WTC11 (cell line): ENCODE data around the gene SOS2.

Source experiments
- AFF4 ChIP-seq: sonication (generic); formaldehyde crosslinking; IDR thresholded peaks from 2 replicates; pipeline ENCODE4 v1.8.1; 2023; ENCODE audit warnings: mild to moderate bottlenecking, missing genetic modification reagents, borderline replicate concordance
- ETV6 ChIP-seq: sonication (generic); formaldehyde crosslinking; IDR thresholded peaks from 2 replicates; pipeline ENCODE4 v1.8.1; 2022; ENCODE audit warnings: mild to moderate bottlenecking, missing genetic modification reagents
- NR2C2 ChIP-seq: sonication (generic); formaldehyde crosslinking; IDR thresholded peaks from 2 replicates; pipeline ENCODE4 v1.8.0; 2022; ENCODE audit warnings: mild to moderate bottlenecking, missing genetic modification reagents
- TF ChIP-seq, protein P1 (sequence below): fragments of 200-600 bp; IDR thresholded peaks from 2 replicates; pipeline ENCODE4 v1.8.0; 2022; ENCODE audit warnings: antibody characterized with exemption
- TF ChIP-seq, protein P2 (sequence below): sonication (generic); formaldehyde crosslinking; IDR thresholded peaks from 2 replicates; pipeline ENCODE4 v1.8.0; 2022; ENCODE audit warnings: mild to moderate bottlenecking, missing genetic modification reagents
- TF ChIP-seq, protein P3 (sequence below): sonication (generic); formaldehyde crosslinking; IDR thresholded peaks from 2 replicates; pipeline ENCODE4 v1.8.1; 2023; ENCODE audit warnings: mild to moderate bottlenecking, moderate library complexity, missing genetic modification reagents

DNA sequence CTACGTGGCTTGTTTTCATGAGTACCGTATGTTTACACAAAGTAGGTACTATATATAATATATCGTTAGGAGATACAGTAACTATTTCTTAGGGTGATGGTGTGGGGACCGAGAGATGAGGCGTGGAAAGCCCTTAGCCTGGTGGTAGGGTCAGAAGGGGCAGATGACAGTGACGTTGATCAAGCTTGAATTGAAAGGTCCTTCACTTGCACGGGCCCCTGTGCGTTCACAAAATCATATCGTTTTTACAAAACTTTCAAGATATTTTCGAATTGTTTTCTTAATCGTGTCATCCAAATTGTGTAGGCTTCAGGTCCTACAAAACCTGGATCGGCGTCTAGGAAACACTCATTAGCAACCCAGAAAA lies 881 bp upstream of the SOS2 start:
- TF ChIP-seq, protein P1, sequence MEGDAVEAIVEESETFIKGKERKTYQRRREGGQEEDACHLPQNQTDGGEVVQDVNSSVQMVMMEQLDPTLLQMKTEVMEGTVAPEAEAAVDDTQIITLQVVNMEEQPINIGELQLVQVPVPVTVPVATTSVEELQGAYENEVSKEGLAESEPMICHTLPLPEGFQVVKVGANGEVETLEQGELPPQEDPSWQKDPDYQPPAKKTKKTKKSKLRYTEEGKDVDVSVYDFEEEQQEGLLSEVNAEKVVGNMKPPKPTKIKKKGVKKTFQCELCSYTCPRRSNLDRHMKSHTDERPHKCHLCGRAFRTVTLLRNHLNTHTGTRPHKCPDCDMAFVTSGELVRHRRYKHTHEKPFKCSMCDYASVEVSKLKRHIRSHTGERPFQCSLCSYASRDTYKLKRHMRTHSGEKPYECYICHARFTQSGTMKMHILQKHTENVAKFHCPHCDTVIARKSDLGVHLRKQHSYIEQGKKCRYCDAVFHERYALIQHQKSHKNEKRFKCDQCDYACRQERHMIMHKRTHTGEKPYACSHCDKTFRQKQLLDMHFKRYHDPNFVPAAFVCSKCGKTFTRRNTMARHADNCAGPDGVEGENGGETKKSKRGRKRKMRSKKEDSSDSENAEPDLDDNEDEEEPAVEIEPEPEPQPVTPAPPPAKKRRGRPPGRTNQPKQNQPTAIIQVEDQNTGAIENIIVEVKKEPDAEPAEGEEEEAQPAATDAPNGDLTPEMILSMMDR, result no peak
- TF ChIP-seq, protein P2, sequence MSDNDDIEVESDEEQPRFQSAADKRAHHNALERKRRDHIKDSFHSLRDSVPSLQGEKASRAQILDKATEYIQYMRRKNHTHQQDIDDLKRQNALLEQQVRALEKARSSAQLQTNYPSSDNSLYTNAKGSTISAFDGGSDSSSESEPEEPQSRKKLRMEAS, result no peak
- no peak for TF ChIP-seq NR2C2
- no peak for TF ChIP-seq ETV6 (CRISPR knock-in tag)
- TF ChIP-seq AFF4 (CRISPR knock-in tag), result no peak
- TF ChIP-seq, protein P3, sequence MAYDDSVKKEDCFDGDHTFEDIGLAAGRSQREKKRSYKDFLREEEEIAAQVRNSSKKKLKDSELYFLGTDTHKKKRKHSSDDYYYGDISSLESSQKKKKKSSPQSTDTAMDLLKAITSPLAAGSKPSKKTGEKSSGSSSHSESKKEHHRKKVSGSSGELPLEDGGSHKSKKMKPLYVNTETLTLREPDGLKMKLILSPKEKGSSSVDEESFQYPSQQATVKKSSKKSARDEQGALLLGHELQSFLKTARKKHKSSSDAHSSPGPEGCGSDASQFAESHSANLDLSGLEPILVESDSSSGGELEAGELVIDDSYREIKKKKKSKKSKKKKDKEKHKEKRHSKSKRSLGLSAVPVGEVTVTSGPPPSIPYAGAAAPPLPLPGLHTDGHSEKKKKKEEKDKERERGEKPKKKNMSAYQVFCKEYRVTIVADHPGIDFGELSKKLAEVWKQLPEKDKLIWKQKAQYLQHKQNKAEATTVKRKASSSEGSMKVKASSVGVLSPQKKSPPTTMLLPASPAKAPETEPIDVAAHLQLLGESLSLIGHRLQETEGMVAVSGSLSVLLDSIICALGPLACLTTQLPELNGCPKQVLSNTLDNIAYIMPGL (CRISPR knock-in tag), result no peak
